Neural cell (in vitro differentiated cells): ENCODE results near the gene FGF4. TPM values are rescaled to one million over a fixed set of nuclear protein-coding genes. Genes with fewer than 3 reads are reported as not detected.

Experiments
- H2AFZ ChIP-seq: fragments of 200-600, 300-800 bp; sonication (generic), shearing (Covaris generic); 2 replicates; pipeline ENCODE4 v1.6.0; 2014; ENCODE audit warnings: low read depth, mild to moderate bottlenecking, antibody characterized with exemption, low read length, moderate library complexity
- H3F3A ChIP-seq: fragments of 200-600 bp; shearing (Covaris generic); 2 replicates; pipeline ENCODE4 v1.6.1; 2016; ENCODE audit warnings: mild to moderate bottlenecking, moderate library complexity, mixed read lengths, antibody characterized with exemption, low read length; ENCODE audit not compliant: insufficient read depth, poor library complexity, severe bottlenecking
- H3K27ac ChIP-seq: fragments of 200-600, 300-800 bp; sonication (generic), shearing (Covaris generic); 2 replicates; pipeline ENCODE4 v1.5.1; 2014; ENCODE audit warnings: mild to moderate bottlenecking, low read length, moderate library complexity
- H3K27me3 ChIP-seq: fragments of 300-800, 200-600 bp; sonication (generic), shearing (Covaris generic); 2 replicates; pipeline ENCODE4 v1.6.0; 2014; ENCODE audit warnings: mild to moderate bottlenecking, low read depth, low read length, moderate library complexity; ENCODE audit not compliant: insufficient read depth
- H3K36me3 ChIP-seq: fragments of 300-800, 200-600 bp; sonication (generic), shearing (Covaris generic); 2 replicates; pipeline ENCODE4 v1.5.1; 2014; ENCODE audit warnings: mild to moderate bottlenecking, antibody characterized with exemption, low read length, moderate library complexity; ENCODE audit not compliant: insufficient read depth
- H3K4me2 ChIP-seq: fragments of 300-800, 200-600 bp; sonication (generic), shearing (Covaris generic); 2 replicates; pipeline ENCODE4 v1.6.0; 2014; ENCODE audit warnings: mild to moderate bottlenecking, low read length
- H3K4me3 ChIP-seq: fragments of 300-800, 200-600 bp; sonication (generic), shearing (Covaris generic); 2 replicates; pipeline ENCODE4 v1.5.1; 2014; ENCODE audit warnings: mild to moderate bottlenecking, low read length, moderate library complexity
- H3K79me2 ChIP-seq: fragments of 200-600 bp; shearing (Covaris generic); replicated peaks from 2 replicates; pipeline ENCODE4 v1.6.0; 2014; ENCODE audit warnings: mild to moderate bottlenecking, low read length, moderate library complexity; ENCODE audit not compliant: insufficient read depth
- H3K9ac ChIP-seq: fragments of 300-800, 200-600 bp; sonication (generic), shearing (Covaris generic); 2 replicates; pipeline ENCODE4 v1.6.1; 2016; ENCODE audit warnings: mild to moderate bottlenecking, low read length, mixed read lengths
- H3K9me2 ChIP-seq: fragments of 200-600 bp; shearing (Covaris generic); 2 replicates; pipeline ENCODE4 v1.6.1; 2016; ENCODE audit warnings: mild to moderate bottlenecking, low read length, mixed read lengths; ENCODE audit not compliant: insufficient read depth
- H3K9me3 ChIP-seq: fragments of 200-600, 300-800 bp; sonication (generic), shearing (Covaris generic); 2 replicates; pipeline ENCODE4 v1.6.1; 2016; ENCODE audit warnings: mild to moderate bottlenecking, mixed run types, low read length, moderate library complexity, mixed read lengths
- H4K20me1 ChIP-seq: fragments of 200-600 bp; shearing (Covaris generic); 2 replicates; pipeline ENCODE4 v1.6.1; 2016; ENCODE audit warnings: mild to moderate bottlenecking, mixed run types; ENCODE audit not compliant: insufficient read depth
- EP300 ChIP-seq: fragments of 450-650 bp; conservative IDR thresholded peaks from 2 replicates; pipeline ENCODE4 v1.6.1; 2014; ENCODE audit warnings: antibody characterized with exemption, mild to moderate bottlenecking, moderate library complexity; ENCODE audit not compliant: poor library complexity, severe bottlenecking
- EZH2 ChIP-seq: fragments of 200-600, 300-800 bp; shearing (Covaris generic), sonication (generic); IDR thresholded peaks from 2 replicates; pipeline ENCODE4 v1.6.1; 2014; ENCODE audit warnings: antibody characterized with exemption, low read length, borderline replicate concordance, mild to moderate bottlenecking; ENCODE audit not compliant: insufficient read depth, poor library complexity, severe bottlenecking
- MXI1 ChIP-seq: fragments of 450-650 bp; conservative IDR thresholded peaks from 2 replicates; pipeline ENCODE4 v1.6.1; 2014; ENCODE audit warnings: antibody characterized with exemption, mild to moderate bottlenecking; ENCODE audit not compliant: poor library complexity, severe bottlenecking
- POLR2AphosphoS5 ChIP-seq: IDR thresholded peaks from 2 replicates; pipeline ENCODE4 v1.6.1; 2012
- RAD21 ChIP-seq: fragments of 450-650 bp; conservative IDR thresholded peaks from 2 replicates; pipeline ENCODE4 v1.6.1; 2014; ENCODE audit warnings: antibody characterized with exemption, mild to moderate bottlenecking, moderate library complexity
- SMC3 ChIP-seq: fragments of 450-650 bp; conservative IDR thresholded peaks from 2 replicates; pipeline ENCODE4 v1.6.1; 2014; ENCODE audit warnings: antibody characterized with exemption, mild to moderate bottlenecking, moderate library complexity; ENCODE audit not compliant: poor library complexity
- TAF1 ChIP-seq: IDR thresholded peaks from 2 replicates; pipeline ENCODE4 v1.6.1; 2012; ENCODE audit warnings: low read depth
- polyA plus RNA-seq: library from polyadenylated mRNA; depleted of rRNA; stranded (reverse); fragments of >200 nt; gene quantifications from 2 replicates; pipeline ENCODE4 v1.2.3, GENCODE V29; 2014
- TF ChIP-seq, protein P1 (sequence below): fragments of 450-650 bp; IDR thresholded peaks from 2 replicates; pipeline ENCODE4 v1.5.1; 2014; ENCODE audit warnings: antibody characterized with exemption, mild to moderate bottlenecking, moderate library complexity; ENCODE audit not compliant: poor library complexity, severe bottlenecking
- TF ChIP-seq, protein P2 (sequence below): IDR thresholded peaks from 2 replicates; pipeline ENCODE4 v1.6.1; 2012; ENCODE audit warnings: borderline replicate concordance

FGF4 gene
- polyA plus RNA-seq, 1 donor from 2014 or later: not detected

GRCh38 chr11:69721106-69721505, 54.0 kb downstream of the FGF4 start:
- TF ChIP-seq, protein P1, sequence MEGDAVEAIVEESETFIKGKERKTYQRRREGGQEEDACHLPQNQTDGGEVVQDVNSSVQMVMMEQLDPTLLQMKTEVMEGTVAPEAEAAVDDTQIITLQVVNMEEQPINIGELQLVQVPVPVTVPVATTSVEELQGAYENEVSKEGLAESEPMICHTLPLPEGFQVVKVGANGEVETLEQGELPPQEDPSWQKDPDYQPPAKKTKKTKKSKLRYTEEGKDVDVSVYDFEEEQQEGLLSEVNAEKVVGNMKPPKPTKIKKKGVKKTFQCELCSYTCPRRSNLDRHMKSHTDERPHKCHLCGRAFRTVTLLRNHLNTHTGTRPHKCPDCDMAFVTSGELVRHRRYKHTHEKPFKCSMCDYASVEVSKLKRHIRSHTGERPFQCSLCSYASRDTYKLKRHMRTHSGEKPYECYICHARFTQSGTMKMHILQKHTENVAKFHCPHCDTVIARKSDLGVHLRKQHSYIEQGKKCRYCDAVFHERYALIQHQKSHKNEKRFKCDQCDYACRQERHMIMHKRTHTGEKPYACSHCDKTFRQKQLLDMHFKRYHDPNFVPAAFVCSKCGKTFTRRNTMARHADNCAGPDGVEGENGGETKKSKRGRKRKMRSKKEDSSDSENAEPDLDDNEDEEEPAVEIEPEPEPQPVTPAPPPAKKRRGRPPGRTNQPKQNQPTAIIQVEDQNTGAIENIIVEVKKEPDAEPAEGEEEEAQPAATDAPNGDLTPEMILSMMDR: no peak
- no peak for TF ChIP-seq EZH2
- TF ChIP-seq, protein P2, sequence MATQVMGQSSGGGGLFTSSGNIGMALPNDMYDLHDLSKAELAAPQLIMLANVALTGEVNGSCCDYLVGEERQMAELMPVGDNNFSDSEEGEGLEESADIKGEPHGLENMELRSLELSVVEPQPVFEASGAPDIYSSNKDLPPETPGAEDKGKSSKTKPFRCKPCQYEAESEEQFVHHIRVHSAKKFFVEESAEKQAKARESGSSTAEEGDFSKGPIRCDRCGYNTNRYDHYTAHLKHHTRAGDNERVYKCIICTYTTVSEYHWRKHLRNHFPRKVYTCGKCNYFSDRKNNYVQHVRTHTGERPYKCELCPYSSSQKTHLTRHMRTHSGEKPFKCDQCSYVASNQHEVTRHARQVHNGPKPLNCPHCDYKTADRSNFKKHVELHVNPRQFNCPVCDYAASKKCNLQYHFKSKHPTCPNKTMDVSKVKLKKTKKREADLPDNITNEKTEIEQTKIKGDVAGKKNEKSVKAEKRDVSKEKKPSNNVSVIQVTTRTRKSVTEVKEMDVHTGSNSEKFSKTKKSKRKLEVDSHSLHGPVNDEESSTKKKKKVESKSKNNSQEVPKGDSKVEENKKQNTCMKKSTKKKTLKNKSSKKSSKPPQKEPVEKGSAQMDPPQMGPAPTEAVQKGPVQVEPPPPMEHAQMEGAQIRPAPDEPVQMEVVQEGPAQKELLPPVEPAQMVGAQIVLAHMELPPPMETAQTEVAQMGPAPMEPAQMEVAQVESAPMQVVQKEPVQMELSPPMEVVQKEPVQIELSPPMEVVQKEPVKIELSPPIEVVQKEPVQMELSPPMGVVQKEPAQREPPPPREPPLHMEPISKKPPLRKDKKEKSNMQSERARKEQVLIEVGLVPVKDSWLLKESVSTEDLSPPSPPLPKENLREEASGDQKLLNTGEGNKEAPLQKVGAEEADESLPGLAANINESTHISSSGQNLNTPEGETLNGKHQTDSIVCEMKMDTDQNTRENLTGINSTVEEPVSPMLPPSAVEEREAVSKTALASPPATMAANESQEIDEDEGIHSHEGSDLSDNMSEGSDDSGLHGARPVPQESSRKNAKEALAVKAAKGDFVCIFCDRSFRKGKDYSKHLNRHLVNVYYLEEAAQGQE: no peak
- TF ChIP-seq RAD21: no peak
- TF ChIP-seq EP300: no peak
- TF ChIP-seq SMC3: no peak
- TF ChIP-seq MXI1: no peak
- TF ChIP-seq POLR2AphosphoS5: no peak
- TF ChIP-seq TAF1: no peak
- no peaks in the 10 kb centered on the region for H3K27me3 ChIP-seq
- H3K9me3 ChIP-seq: no peaks in the 10 kb centered on the region
- H3K9ac ChIP-seq: no peak overlapping the region
- no peak overlapping the region for H3K27ac ChIP-seq
- no peaks in the 10 kb centered on the region for H3F3A ChIP-seq
- no peaks in the 10 kb centered on the region for H3K36me3 ChIP-seq
- H3K79me2 ChIP-seq: no peaks in the 10 kb centered on the region
- H2AFZ ChIP-seq: no peak overlapping the region
- H3K4me2 ChIP-seq: no peak overlapping the region
- no peaks in the 10 kb centered on the region for H4K20me1 ChIP-seq
- no peak overlapping the region for H3K4me3 ChIP-seq
- no peaks in the 10 kb centered on the region for H3K9me2 ChIP-seq

Other genes starting within 250 kb of the FGF4 start
- 1.7 and 2.7 TPM in 2 replicates for gene CCND1, start 134.2 kb downstream of the FGF4 start, polyA plus RNA-seq
- gene LTO1, start 100.0 kb downstream of the FGF4 start, polyA plus RNA-seq: 44.4 and 47.9 TPM in 2 replicates
- 4.6 and 6.2 TPM in 2 replicates for gene FGF19, start 71.3 kb downstream of the FGF4 start, polyA plus RNA-seq
- 3.7 and 6.0 TPM in 2 replicates for gene FGF3, start 44.1 kb upstream of the FGF4 start, polyA plus RNA-seq